GM10847 (cell line): ENCODE results near the gene FAIM.

Experiments used
- POLR2A ChIP-seq: IDR thresholded peaks from 2 replicates; pipeline ENCODE4 v1.6.1; 2011; ENCODE audit not compliant: insufficient read length; ENCODE audit errors: extremely low read depth

FAIM gene

DNA sequence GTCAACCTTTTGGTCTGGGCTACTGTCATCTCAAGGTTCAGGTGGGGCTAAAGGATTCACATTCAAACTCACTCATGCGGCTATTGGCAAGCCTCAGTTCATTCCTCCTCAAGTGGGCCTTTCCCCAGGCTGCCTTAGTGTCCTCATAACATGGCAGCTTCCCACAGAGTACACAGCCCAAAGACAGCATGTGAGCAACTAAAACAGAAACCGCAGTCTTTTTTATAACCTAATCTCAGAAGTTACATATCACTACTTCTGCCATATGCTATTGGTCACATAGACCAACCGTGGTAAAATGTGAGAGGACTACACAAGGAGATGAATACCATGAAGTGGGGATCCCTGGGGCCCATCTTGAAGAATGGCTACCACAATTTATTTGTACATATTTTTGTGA is 10.0 kb upstream of the FAIM start:
- no peak for TF ChIP-seq POLR2A

GRCh38 chr3:138600100-138600745 is 8.3 kb upstream of the FAIM start:
- TF ChIP-seq POLR2A, result no peak

- TF ChIP-seq POLR2A, result no peak
These were observed 1.3 kb downstream of the FAIM start for GRCh38 chr3:138609898-138610266.

- no peak for TF ChIP-seq POLR2A
These were observed 6.9 kb downstream of the FAIM start for GRCh38 chr3:138615462-138615861.

- no peak for TF ChIP-seq POLR2A
These were observed 11.9 kb downstream of the FAIM start for GRCh38 chr3:138620431-138620830.

- TF ChIP-seq POLR2A, result no peak
These were observed 15.9 kb downstream of the FAIM start for GRCh38 chr3:138624518-138624917.

- TF ChIP-seq POLR2A, result no peak
These were observed 17.3 kb downstream of the FAIM start for GRCh38 chr3:138625707-138626365.

GRCh38 chr3:138629526-138629925 is 21.0 kb downstream of the FAIM start:
- no peak for TF ChIP-seq POLR2A

GRCh38 chr3:138638641-138639040 is 30.1 kb downstream of the FAIM start:
- TF ChIP-seq POLR2A, result no peak

GRCh38 chr3:138640537-138640936 is 32.0 kb downstream of the FAIM start:
- no peak for TF ChIP-seq POLR2A

DNA sequence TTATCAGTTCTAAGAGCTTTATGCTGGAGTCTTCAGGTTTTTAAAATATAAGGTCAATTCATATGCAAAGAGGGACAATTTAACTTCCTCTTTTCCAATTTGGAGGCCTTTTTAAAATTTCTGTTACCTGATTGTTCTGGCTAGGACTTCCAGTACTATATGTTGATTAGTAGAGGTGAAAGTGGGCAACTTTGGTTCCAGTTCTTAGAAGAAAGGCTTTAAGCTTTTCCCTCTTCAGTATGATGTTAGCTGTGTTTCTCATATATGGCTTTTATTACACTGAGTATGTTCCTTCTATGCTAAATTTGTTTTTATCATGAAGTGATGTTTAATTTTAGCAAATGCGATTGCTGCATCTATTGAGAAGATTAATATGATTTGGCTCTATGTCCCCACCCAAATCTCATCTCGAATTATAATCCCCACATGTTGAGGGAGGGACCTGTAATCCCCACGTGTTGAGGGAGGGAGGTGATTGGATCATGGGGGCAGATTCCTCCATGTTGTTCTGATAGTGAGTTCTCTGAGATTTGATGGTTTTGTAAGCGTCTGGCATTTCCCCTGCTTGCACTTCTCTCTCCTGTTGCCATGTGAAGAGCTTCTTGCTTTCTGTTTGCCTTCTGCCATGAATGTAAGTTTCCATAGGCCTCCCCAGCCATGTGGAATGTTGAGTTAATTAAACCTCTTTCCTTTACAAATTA is 33.8 kb downstream of the FAIM start:
- TF ChIP-seq POLR2A, result no peak

- TF ChIP-seq POLR2A, result no peak
These were observed 34.3 kb downstream of the FAIM start for GRCh38 chr3:138642927-138643253.

- TF ChIP-seq POLR2A, result no peak
These were observed 37.4 kb downstream of the FAIM start for GRCh38 chr3:138646008-138646407.

GRCh38 chr3:138646513-138646912 is 37.9 kb downstream of the FAIM start:
- TF ChIP-seq POLR2A, result no peak

- TF ChIP-seq POLR2A, result no peak
These were observed 40.6 kb downstream of the FAIM start for GRCh38 chr3:138649134-138649533.

DNA sequence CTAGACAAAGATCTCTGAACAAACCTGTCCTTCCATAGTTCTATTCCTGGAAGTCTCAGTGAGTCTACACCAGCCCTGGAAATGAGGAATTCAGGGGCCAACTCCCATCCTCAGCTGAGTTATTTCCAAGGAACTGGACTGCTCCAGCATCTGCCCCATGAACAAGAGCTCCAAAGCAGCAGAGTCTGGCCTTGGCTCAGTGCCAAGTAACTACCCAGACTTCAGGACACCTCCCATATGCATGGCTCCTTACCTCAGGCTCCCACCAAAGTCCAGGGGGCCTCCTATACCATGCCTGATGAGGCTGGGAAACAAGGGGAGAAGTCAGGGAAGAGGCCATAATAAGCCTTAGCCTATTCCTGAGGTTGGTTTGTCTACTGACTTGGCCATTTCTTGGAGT is 45.0 kb downstream of the FAIM start:
- TF ChIP-seq POLR2A, result no peak
